Adrenal gland (tissue), 5 donors: ENCODE data around the gene RBM19.

ENCODE experiments used
- POLR2A ChIP-seq, 2 donors: fragments of 450-650 bp; IDR thresholded peaks; one replicate each; pipeline ENCODE4 v1.6.1; 2017; ENCODE audit warnings: antibody characterized with exemption in 2 of 2, mild to moderate bottlenecking in 2 of 2, moderate library complexity in 1 of 2
- TF ChIP-seq, protein P1 (sequence below), 6 experiments: fragments of 450-650 bp in 4 of 6; fragments of 200-600 bp in 2 of 6; sonication (generic) in 1 of 6; IDR thresholded peaks; 1 replicate in 5 of 6; 2 replicates in 1 of 6; pipeline versions ENCODE4 v1.5.1 to v1.8.0; 2016 to 2021; ENCODE audit warnings: antibody characterized with exemption in 6 of 6, mild to moderate bottlenecking in 2 of 6, moderate library complexity in 1 of 6
- donor health status: DM: no; HTN: no; CAD: no.

DNA sequence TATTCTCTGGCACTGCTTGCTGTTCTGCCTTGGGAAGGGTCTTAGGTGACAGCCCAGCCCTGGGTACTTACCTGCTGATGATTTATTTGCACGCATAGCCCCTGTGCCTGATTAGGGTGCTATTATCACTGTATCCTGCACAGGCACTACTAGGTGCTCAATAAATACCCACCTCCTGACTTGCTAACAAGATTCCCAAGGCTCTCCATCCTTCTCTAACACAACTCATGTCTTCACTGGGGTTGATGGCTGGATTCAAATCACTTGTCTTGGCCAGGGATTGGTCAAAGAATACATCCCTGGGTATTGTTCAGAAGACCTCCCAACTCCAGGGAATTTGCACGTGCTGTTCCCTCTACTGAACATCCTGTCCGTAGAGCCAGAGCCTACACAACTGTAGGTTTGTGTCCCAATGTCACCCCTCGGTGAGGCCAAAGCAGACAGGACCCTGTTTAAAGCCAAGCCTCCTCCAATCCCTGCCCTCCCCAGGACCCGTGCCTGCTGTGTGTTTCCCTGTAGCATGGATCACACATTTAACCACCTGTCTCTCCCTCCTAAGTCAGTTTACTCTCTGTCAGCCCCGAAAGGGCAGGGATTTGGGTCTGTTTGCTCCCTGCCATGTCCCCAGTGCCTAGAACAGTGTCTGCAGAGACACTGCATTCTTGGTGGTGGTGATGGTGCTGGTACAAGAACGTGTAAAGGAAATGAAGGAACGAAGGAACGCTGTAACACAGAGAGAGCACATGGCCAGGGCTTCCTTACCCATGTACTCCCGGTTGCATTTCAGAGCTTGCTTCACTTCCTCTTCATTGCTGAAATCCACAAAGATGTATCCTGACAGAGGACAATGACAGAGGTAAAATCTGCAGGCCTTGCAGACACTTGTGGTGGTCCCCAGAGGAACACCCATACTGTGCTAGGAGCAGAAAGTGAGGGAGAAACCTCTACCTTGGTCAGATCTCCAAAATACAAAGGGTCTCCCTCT lies 16.5 kb downstream of the RBM19 start:
- TF ChIP-seq POLR2A (IDR thresholded peaks at IDR 0.05): no peak
- TF ChIP-seq, protein P1, sequence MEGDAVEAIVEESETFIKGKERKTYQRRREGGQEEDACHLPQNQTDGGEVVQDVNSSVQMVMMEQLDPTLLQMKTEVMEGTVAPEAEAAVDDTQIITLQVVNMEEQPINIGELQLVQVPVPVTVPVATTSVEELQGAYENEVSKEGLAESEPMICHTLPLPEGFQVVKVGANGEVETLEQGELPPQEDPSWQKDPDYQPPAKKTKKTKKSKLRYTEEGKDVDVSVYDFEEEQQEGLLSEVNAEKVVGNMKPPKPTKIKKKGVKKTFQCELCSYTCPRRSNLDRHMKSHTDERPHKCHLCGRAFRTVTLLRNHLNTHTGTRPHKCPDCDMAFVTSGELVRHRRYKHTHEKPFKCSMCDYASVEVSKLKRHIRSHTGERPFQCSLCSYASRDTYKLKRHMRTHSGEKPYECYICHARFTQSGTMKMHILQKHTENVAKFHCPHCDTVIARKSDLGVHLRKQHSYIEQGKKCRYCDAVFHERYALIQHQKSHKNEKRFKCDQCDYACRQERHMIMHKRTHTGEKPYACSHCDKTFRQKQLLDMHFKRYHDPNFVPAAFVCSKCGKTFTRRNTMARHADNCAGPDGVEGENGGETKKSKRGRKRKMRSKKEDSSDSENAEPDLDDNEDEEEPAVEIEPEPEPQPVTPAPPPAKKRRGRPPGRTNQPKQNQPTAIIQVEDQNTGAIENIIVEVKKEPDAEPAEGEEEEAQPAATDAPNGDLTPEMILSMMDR (IDR thresholded peaks at IDR 0.05): no peak
